SK-N-SH treated with all-trans-retinoic acid at 6 μM for 48 hours (cell line): Measurements from ENCODE around the gene TBL1X.

ENCODE experiments used
- ARNTL ChIP-seq: fragments of 450-650 bp; formaldehyde crosslinking; IDR thresholded peaks from 2 replicates; pipeline ENCODE4 v1.5.0; 2020; ENCODE audit warnings: low read depth, mild to moderate bottlenecking, moderate library complexity, borderline replicate concordance
- BACH2 ChIP-seq: fragments of 250-450 bp; sonication (Bioruptor Pico); IDR thresholded peaks from 2 replicates; pipeline ENCODE4 v1.9.0; 2021; ENCODE audit warnings: mild to moderate bottlenecking, borderline replicate concordance
- ESRRG ChIP-seq: fragments of 250-450 bp; sonication (Bioruptor Pico); IDR thresholded peaks from 2 replicates; pipeline ENCODE4 v1.6.1; 2021; ENCODE audit warnings: mild to moderate bottlenecking
- ISL1 ChIP-seq: fragments of 250-450 bp; sonication (Bioruptor Pico); IDR thresholded peaks from 2 replicates; pipeline ENCODE4 v2.1.2; 2022; ENCODE audit warnings: mild to moderate bottlenecking, moderate library complexity
- OSR1 ChIP-seq: fragments of 250-450 bp; sonication (Bioruptor Pico); IDR thresholded peaks from 2 replicates; pipeline ENCODE4 v1.8.0; 2022; ENCODE audit warnings: moderate library complexity, mild to moderate bottlenecking, inconsistent platforms
- PPARA ChIP-seq: fragments of 250-450 bp; sonication (Bioruptor Pico); IDR thresholded peaks from 2 replicates; pipeline ENCODE4 v1.5.0; 2020; ENCODE audit warnings: mild to moderate bottlenecking, borderline replicate concordance
- RARB ChIP-seq: fragments of 250-450 bp; sonication (Bioruptor Pico); IDR thresholded peaks from 2 replicates; pipeline ENCODE4 v1.8.0; 2021; ENCODE audit warnings: mild to moderate bottlenecking, moderate library complexity
- SNAI2 ChIP-seq: fragments of 250-450 bp; sonication (Bioruptor Pico); IDR thresholded peaks from 2 replicates; pipeline ENCODE4 v1.5.0; 2020; ENCODE audit warnings: mild to moderate bottlenecking, moderate library complexity
- ZFP3 ChIP-seq: fragments of 250-450 bp; sonication (Bioruptor Pico); IDR thresholded peaks from 2 replicates; pipeline ENCODE4 v1.5.0; 2020; ENCODE audit warnings: mild to moderate bottlenecking, moderate library complexity
- ZFP30 ChIP-seq: fragments of 450-650 bp; formaldehyde crosslinking; IDR thresholded peaks from 2 replicates; pipeline ENCODE4 v1.5.0; 2022; ENCODE audit warnings: mild to moderate bottlenecking, moderate library complexity
- ZNF565 ChIP-seq: fragments of 450-650 bp; formaldehyde crosslinking; conservative IDR thresholded peaks from 2 replicates; pipeline ENCODE4 v1.5.0; 2020; ENCODE audit warnings: low read depth, mild to moderate bottlenecking, moderate library complexity
- ZNF70 ChIP-seq: fragments of 450-650 bp; formaldehyde crosslinking; IDR thresholded peaks from 2 replicates; pipeline ENCODE4 v1.5.0; 2020; ENCODE audit warnings: mild to moderate bottlenecking, moderate library complexity
- TF ChIP-seq, protein P1 (sequence below): fragments of 250-450 bp; sonication (Bioruptor Pico); IDR thresholded peaks from 2 replicates; pipeline ENCODE4 v1.5.1; 2020; ENCODE audit warnings: low read depth, mild to moderate bottlenecking, moderate library complexity

DNA sequence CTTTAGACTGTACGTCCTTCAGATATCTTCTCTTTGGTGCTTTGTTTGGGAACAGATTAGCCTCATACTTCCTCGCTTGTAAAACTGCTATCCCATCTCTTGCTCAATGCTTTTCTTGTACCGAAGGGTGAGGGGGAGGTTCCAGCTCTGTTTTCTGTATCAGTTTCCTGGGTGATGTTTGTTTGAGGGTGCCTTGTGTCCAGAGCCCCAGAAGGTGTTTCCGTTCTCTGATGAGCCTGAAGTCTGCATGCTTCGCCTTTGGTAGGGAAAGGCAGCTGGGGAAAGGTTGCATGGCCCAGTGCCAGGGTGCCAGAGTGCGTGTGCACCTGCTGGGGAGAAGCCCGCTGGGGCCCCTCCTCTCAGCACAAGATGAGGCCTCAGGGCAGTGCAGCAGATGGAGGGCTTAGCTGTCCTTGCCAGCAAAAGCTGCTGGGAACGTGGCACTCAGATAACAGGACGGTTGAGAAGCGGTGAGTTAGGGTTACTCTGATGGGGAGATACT is 73.7 kb downstream of the TBL1X start:
- no peak for TF ChIP-seq PPARA (CRISPR knock-in tag)
- TF ChIP-seq ZFP30 (CRISPR knock-in tag), result no peak
- TF ChIP-seq ARNTL (CRISPR knock-in tag), result no peak
- TF ChIP-seq, protein P1, sequence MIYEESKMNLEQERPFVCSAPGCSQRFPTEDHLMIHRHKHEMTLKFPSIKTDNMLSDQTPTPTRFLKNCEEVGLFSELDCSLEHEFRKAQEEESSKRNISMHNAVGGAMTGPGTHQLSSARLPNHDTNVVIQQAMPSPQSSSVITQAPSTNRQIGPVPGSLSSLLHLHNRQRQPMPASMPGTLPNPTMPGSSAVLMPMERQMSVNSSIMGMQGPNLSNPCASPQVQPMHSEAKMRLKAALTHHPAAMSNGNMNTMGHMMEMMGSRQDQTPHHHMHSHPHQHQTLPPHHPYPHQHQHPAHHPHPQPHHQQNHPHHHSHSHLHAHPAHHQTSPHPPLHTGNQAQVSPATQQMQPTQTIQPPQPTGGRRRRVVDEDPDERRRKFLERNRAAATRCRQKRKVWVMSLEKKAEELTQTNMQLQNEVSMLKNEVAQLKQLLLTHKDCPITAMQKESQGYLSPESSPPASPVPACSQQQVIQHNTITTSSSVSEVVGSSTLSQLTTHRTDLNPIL (CRISPR knock-in tag), result no peak
- TF ChIP-seq ISL1, result no peak
- TF ChIP-seq SNAI2 (CRISPR knock-in tag), result no peak
- no peak for TF ChIP-seq OSR1 (CRISPR knock-in tag)
- TF ChIP-seq BACH2 (CRISPR knock-in tag), result no peak
- no peak for TF ChIP-seq ZNF565 (CRISPR knock-in tag)
- TF ChIP-seq ZNF70 (CRISPR knock-in tag), result no peak
- no peak for TF ChIP-seq ZFP3 (CRISPR knock-in tag)
- no peak for TF ChIP-seq RARB (CRISPR knock-in tag)
- no peak for TF ChIP-seq ESRRG (CRISPR knock-in tag)
